Stimulated activated CD4-positive, alpha-beta T cell treated with anti-CD3 and anti-CD28 coated beads, TNF-alpha, amount 100 ng/mL, for 4 hours (primary cell): Measurements from ENCODE around the gene FOXP1.
A peak's percentile ranks its signal among the peaks of the same experiment; 100 is the strongest.

Experiments used
- DNase-seq, 3 experiments: peaks; one replicate each; pipeline ENCODE4 v3.0.0-alpha.2; 2020; ENCODE audit warnings: low read depth in 3 of 3

Gene FOXP1

GRCh38 chr3:71583566-71584393 lies at the start of gene FOXP1:
TSS of gene FOXP1 (minus strand) at chr3:71583728. CDS start at chr3:71198381, 385,347 bp downstream.
- peak; percentile 38 to 60 (median 58) for DNase-seq

- no peak for DNase-seq
These were observed 46.2 kb upstream of the FOXP1 start for GRCh38 chr3:71629711-71630110.

- no peak for DNase-seq
These were observed 45.8 kb upstream of the FOXP1 start for GRCh38 chr3:71629289-71629688.

- DNase-seq, result no peak
These were observed 45.0 kb upstream of the FOXP1 start for GRCh38 chr3:71628522-71628921.

- DNase-seq, result no peak
These were observed 42.1 kb upstream of the FOXP1 start for GRCh38 chr3:71625676-71626075.

GRCh38 chr3:71621825-71622537 lies 38.5 kb upstream of the FOXP1 start:
- DNase-seq, result no peak

- DNase-seq, result no peak
These were observed 35.0 kb upstream of the FOXP1 start for GRCh38 chr3:71618538-71618937.

GRCh38 chr3:71616571-71617021 lies 33.1 kb upstream of the FOXP1 start:
- no peak for DNase-seq

GRCh38 chr3:71614869-71615268 lies 31.3 kb upstream of the FOXP1 start:
- no peak for DNase-seq

- DNase-seq, result no peak
These were observed 30.9 kb upstream of the FOXP1 start for GRCh38 chr3:71614426-71614825.

GRCh38 chr3:71611099-71611498 lies 27.6 kb upstream of the FOXP1 start:
- no peak for DNase-seq

- no peak for DNase-seq
These were observed 23.8 kb upstream of the FOXP1 start for GRCh38 chr3:71607364-71607763.

GRCh38 chr3:71606582-71606981 lies 23.1 kb upstream of the FOXP1 start:
- DNase-seq, result no peak

GRCh38 chr3:71602256-71602655 lies 18.7 kb upstream of the FOXP1 start:
- DNase-seq, result no peak

GRCh38 chr3:71601811-71602210 lies 18.3 kb upstream of the FOXP1 start:
- no peak for DNase-seq

- DNase-seq, result no peak
These were observed 17.2 kb upstream of the FOXP1 start for GRCh38 chr3:71600646-71601288.

GRCh38 chr3:71599416-71599815 lies 15.9 kb upstream of the FOXP1 start:
- no peak for DNase-seq

- no peak for DNase-seq
These were observed 14.8 kb upstream of the FOXP1 start for GRCh38 chr3:71598292-71598691.

GRCh38 chr3:71597286-71597685 lies 13.8 kb upstream of the FOXP1 start:
- DNase-seq, result no peak

- no peak for DNase-seq
These were observed 9.6 kb upstream of the FOXP1 start for GRCh38 chr3:71593106-71593505.

GRCh38 chr3:71591101-71591500 lies 7.6 kb upstream of the FOXP1 start:
- DNase-seq, result no peak

GRCh38 chr3:71589132-71589531 lies 5.6 kb upstream of the FOXP1 start:
- no peak for DNase-seq

- no peak for DNase-seq
These were observed 4.4 kb upstream of the FOXP1 start for GRCh38 chr3:71587958-71588357.
